ENCODE results near the gene FLT1.

The FLT1 gene

DNA sequence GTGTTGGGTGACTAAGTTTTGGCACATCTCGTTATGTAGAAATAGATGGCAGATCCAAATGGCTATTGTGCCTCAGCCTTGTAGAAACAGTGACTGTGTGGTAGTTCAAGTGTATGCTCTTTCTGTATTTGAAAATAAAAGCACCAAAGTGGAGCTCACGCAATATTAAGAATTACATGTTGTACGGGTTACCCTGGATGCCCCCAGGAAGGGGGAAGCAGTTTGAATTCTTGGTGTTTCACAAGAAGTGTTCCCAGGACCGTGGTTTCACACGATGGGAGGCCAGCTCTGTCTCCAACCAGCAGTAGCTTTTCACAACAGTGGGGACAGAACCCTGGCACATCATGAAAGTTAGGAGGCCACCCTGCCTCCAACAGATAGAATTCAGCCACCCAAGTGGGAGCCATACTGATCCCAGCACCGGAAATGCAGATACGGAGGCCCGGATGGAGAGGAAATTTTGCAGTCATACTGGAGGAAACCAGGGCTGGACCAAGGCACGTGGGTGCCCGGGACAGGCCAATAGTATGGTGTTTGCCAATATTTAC, 8.9 kb downstream of the FLT1 start:
- DNase-seq: no peak

DNA sequence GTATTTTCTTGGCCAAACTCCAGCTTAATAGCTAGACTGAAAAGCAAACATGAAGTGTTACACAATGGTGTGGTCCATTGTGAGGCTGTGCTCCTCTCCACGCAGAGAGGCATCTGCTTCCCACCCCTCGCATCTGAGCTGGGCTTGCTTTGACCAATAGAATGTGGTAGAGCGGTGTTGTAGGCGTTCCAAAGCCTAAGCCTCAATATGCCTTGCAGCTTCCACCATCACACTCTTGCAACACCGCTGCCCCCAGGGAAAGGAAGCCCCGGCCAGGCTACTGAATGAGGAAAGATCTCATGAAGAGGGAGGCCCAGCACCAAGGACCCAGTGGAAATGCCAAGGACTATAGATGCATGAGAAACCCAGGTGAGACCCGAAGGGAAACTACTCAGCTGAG, 9.4 kb downstream of the FLT1 start:
- DNase-seq: no peak

DNA sequence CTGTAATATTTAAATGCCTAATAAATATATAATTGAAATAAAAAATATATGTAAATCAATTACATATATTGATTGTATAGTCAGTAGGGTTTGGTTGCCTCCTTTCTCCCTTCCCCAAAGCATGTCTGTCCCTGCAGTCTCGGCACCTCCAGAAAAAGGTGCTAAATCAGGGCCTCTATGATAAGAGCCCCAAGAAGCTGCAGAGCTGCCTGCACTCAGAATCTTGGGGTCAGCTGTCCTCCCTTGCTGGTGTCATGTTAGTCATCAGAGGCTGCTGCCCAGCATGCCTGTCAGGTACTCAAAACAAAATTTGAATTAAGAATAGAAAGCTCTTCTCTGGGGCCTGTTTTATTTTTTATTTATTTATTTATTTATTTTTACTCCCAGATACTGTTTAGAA, 9.8 kb downstream of the FLT1 start:
- no peak for DNase-seq

DNA sequence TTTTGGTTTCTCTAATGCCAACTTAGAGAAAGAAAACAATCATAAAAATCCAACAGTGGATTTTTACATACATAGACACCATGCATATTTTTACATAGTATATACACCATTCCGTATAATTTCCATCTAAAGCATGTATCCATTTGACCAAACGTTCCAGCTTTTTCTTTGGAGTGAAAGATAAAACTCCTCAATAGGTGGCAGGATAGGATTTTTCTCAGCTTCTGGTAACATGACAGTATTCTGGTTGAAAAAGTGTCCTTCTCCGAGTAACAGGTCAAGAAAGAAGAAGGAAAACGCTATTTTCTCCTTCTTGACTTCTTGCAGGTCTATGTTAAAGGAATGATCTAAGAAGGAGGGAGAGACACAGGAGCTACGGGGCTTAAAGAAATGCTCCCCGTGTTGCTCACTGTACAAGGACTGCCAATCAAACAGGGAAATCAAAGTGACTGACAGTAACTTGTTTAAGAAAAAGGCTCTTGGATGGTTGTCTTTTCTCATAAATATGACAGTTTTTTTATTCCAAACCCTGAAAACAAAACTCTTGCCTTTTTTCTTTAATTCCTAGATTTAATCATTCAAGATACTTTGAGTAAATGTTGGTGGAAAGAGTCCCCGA, 11.5 kb downstream of the FLT1 start:
- no peak for DNase-seq

DNA sequence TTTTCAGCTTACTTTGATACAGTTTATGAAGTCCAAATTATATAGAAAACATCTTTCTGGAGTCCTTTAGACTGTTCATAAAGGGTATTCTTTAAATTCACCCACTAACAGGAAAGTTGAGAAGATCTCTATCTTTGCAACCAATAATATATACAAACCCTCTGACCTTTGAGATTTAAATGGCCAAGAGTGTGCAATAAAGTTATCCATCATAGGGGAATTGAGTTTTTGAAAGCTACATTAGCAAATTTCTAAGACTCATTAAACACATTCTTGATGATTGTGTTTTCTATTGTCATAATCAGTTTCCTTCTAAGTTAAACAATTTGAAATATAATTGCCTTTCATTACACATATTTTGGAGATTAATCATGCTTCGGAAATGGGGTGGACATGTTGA, 15.9 kb downstream of the FLT1 start:
- no peak for DNase-seq

DNA sequence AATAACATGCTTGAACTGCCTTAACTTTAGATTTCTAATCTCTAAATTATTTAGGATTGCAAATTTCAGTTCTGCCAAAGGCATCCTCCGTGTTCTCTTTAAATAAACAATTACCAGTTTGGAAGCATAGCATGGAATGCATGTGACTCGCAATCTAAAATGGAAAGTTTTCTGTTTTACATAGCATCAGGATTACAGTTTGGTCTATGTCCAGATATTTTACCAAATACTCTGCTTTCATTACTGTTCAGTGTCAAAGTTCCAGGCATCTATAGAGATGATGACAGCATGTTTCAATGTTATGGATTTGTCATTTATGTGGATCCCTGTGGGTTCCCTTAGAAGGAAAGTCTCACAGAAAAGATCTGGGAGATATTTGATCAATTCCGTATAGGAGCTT, 16.8 kb downstream of the FLT1 start:
- no peak for DNase-seq

DNA sequence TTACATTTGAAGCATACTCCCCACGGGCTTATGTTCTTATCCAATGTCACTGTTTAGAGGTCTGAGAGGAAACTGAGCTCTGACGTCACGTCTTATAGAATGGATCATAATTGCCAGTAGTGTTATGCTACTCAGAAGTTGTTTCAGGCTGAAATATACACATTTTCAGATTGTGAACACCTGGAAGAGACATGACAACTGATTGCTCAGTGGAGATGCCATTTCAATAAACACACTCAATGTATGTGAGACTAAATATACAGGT, 17.3 kb downstream of the FLT1 start:
- no peak for DNase-seq

DNA sequence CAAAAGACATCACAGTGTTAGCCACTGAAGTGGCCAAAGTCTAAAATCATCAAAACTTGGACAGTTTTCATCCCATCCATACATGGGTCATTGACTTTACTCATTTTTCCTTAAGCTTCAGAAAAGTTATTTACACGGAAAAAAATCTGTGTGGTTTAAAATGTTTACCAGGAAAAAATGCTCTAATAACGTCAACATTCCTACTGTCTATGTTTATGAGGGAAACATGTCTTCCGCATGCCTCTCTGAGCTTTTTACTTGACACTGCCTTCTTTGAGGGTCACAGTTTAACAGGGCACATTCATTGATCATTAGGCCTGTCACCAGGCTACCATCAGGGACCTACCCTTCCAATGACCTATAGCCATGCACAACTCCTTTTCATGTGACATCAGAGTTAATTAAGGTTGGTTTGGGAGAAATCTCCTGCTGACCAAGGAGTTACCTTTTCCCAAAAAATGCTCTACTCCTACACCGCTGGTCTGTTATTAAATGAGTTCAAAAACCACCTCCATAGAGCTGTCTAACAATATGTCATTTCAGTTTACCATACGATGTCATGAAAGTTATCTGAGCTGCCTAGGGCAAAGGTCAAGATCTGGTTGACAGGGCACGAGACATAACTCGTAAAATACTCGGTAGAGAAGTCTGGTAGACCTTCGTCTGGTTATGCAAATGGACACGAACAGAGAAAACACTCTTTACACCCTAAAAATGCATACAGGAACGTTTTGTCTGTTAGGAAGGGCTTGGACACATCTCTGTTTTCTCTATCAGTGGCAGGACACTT, 17.8 kb downstream of the FLT1 start:
- no peak for DNase-seq

DNA sequence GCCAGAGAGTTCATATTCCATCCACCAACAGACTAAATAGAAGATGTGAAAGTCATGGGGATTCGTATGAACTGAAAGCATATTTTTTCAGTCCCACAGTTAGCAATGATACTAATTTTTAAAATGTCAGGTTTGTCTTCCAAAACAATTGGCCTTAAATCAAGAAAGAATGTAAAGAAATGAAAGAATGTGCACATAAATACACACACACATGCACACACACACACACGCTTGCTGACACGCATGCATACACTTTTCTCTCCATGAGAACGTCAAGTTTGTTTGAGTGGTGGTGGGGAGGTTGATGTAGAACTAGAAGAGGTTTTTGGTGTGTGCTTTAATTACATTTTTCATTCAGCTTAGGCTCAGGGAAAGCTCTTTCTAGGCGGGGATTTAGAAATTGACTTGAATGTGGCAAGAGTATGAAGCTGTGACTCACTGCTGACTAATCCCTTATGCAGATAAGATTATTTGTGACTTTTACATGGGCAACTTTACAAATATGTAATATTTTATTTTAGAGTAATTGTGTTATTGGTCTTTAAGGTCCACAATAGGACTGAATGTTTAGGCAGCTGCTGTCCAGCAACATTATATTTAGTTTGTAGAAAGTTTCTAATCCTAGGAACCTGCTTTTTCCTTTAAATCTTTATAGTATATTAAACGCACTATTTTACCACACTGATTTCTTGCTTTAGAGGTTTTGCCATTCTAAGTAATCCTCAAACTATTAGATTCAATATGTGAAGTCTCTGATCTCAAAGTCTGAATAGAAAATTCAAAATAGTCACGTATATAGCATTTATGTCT, 18.8 kb downstream of the FLT1 start:
- no peak for DNase-seq

DNA sequence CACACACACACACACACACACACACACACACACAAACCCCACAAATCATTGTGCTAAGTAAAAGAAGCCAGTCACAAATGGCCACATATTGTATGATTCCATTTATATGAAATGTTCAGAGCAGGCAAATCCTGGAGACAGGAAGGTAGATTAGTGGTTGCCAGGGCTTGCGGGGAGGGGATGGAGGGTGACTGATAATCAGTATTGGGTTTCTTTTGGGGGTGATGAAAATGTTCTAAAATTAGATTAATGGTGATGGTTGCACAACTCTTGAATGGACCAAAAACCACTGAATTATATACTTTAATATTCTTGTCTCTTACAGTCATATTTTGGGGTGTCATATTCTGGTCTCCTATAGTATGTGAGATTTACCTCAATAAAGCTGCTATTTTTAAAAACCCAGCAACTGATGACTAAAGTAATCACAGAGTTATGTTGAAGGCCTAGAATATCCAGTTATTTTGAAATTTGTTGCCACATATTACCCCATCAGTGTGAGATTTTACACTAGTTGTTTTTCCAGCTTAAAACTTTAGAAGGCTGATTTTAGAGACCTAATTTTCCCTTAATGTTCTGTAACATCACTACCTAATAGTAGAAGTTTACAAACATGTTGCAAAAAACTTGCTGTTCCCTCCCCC, 20.3 kb downstream of the FLT1 start:
- no peak for DNase-seq

DNA sequence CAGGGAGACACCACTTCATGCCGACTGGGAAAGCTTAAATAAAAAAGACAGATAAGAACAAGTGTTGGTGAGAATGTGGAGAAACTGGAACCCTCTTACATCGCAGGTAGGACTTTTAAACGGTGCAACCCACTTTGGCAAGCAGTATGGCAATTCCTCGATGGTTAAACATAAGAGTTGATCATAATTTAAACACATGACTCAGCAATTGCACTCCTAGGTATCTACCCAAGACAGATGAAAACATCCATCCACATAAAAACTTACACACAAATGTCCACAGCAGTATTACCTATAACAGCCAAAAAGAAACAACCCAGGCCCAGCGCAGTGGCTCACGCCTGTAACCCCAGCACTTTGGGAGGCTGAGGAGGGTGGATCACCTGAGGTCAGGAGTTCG, 21.9 kb downstream of the FLT1 start:
- no peak for DNase-seq

DNA sequence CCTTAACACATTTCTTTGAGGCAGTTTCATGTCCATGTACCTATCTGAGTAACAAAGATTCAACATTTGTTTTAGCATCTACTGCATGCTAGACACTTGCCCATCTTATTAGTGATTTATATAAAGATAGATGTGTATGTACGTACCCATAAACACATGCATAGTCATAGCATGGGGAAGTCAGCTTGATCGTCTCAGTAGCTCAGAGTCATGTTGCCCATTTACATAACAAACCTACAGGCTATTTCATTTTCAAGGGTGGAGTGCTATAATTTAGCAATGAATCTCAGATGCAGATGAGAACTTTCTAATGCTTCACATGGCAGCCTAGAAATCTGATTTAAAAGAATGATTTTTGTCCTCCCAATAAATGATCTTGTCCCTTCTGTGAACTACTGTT, 23.5 kb downstream of the FLT1 start:
- DNase-seq: no peak

DNA sequence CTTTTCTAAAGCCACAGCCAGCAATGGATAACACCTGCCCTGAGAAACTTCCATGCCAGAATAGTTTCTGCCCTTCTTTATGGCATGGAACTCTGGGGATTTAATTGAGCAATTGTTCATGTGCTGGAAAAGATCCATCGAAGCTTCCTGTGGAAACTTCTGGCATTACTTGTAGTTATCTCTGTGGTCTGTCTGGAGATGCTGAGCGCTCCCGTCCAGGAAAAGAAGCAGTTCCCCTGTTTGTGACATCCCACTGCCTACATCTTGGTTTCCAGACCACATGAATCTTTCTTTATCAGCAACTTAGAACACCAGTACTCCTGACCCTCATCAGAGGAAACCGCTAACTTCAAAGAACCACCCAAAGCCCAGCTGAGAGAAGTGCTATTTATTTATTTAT, 24.6 kb downstream of the FLT1 start:
- no peak for DNase-seq

DNA sequence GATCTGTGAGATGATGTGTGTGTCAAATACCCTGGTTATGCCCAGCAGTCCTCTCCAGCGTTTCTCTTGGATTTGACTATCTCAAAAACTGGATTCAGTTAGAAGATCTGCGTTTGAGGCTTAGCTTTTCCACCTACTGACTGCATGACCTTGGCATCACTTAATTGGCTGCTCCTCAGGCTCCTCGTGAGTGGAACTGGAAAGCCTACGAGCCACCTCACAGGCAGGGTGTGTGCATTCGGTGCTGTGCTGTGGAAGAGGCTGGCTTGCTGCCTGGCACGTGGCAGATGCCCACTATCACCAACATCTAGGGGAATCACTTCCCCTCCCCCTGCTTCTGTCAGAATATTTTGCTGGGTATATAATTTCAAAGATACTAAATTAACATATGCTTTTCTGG, 25.6 kb downstream of the FLT1 start:
- no peak for DNase-seq

DNA sequence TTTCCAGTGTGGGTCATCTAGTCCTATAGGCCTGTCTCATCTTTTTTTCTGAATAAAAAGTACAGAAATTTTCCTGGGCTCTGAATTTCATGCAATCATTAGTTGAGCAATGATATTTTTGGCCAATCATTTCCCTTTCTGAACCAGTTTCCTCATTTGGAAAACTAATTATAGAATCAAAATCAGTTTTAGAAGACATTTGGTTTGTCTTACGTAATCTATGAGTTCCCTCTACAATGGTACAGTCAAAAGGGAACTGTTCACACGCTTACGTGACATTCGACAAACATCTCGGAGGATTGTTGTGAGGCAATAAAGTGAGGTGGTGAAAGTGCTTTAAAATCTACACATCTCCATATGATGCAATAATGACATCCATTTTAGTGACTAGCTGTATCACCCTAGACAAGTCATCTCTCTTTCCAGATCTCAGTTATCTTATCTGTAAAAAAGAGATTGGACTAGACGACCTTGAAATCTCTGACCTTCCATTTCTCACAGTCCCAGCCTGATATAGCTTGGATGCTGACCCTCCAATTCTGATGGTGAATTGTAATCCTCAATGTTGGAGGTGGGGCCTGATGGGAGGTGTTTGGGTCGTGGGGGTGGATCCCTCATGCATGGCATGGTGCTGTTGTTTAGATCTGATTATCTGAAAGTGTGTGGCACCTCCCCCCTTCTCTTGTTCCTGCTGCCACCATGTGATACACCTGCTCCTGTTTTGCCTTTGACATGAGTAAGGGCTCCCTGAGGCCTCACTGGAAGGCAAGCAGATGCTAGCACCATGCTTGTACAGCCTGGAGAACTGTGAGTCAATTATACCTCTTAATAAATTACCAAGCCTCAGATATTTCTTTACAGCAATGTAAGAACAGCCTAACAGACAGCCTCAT, 26.7 kb downstream of the FLT1 start:
- DNase-seq: no peak

DNA sequence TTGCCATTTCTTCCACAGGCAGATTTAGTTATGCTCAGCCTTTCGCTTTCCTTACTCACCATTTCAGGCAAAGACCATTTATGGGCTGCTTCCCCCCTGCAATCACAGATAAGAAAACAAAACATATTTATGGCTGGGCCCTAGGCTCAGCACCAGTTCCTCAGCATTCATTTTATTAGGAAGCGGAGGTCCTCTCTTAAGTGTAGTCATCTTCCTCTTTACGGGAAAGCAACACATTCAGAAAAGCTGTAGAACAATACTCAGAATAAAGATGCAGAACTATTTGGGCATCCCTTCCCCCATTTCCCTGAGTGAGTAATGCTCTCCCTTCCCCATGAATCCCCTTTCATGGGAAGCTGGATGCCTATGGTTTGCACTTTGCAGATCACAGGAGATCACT, 27.9 kb downstream of the FLT1 start:
- DNase-seq: no peak

DNA sequence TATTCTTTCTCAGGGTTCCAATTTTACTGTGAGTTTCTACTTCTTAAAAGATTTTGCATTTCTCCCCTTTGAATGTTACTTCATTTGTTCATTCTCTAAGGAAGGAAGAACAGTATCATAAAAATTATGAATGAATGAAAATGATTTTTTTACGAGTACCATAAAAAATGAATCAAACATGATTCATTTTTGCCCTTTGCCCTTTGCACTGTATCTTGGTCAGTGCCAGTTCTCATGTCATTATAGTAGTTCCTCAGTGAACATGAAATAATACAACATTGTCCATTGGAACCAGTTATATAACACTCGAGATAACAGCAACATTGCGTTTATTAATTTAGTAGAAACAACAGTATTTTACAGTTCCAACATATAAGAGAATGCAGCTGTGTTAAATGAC, 28.8 kb downstream of the FLT1 start:
- DNase-seq: no peak

DNA sequence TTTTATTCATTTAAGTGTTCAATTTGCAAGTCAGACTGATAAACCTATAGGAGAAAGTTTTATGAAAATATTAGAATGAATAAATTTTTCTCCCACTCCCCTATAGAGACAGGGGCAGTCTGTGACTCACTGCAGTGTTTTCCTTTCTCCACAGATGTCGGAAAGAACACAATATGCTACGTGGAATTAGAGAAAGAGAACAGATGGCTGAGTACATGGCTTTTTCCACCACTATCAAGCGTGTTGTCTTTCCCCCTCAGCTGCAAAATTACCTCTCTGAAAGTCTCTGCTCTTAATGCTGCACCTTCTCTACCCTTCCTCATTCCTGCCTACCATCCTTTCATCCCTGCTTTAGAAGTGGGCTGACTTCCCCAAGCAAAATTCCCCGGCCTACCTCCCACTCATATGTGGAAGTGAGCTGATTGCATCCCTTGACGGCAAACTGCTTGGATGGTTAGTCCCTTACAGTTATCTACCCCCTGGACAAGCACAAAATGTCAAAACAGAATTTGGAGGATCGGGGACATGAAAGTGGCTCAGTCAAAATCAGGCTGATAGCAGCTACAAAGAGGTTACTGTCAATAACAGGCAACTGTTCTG, 30.0 kb downstream of the FLT1 start:
- DNase-seq: no peak

DNA sequence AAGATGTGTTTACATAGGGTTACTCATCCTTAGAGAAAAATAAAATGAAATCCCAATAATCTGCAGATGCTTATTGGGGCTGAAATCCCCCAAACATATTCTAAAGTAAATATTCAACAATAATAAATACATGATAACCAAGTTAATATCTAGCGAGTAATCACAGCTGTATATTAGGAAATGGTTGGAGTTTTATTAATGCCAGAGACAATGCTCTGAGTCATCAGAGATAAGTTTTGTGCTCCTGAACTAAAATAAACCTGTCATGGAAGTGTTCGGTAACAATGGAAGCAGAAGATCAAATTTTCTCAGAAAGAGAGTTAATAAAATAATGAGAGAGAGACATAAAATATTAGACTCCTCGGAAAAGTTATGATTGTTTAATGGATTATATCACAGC, 31.4 kb downstream of the FLT1 start:
- no peak for DNase-seq

DNA sequence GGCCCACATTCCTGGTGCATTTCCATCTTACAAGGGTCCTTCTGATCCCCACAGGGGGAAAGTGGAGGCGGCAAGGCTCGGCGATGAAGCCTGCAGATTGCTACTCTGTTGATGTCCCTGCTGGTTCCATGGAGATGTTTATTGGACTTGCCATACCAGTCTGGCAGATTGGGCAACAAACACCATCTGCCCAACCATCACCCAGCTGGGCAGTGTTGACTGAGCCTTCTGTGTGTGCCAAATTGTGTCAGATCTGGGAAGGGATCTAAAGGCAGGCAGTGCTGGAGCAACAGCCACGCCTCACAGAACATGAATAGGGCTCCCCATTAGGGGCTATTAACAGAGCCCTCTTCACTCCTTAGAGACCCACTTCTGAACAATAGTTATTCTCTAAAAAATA, 35.0 kb downstream of the FLT1 start:
- no peak for DNase-seq

DNA sequence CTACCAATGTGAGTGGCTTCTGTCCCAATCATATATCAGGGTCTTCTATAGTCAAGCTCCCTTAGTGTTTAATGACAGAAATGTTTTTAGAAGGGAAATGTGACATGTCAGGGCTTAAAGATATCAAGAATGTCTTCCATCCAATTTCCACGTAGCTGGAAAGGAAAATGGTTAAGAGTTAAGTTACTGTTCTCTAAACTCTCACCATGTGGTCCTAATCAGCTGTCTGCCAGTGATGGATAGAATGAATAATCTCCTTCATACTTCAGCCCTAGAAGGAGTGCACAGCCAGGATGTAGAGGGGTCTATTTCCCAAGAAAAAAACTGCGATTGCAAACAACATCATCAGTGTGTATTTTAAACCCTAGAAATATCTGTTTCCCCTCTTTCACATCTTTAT, 36.3 kb downstream of the FLT1 start:
- no peak for DNase-seq

DNA sequence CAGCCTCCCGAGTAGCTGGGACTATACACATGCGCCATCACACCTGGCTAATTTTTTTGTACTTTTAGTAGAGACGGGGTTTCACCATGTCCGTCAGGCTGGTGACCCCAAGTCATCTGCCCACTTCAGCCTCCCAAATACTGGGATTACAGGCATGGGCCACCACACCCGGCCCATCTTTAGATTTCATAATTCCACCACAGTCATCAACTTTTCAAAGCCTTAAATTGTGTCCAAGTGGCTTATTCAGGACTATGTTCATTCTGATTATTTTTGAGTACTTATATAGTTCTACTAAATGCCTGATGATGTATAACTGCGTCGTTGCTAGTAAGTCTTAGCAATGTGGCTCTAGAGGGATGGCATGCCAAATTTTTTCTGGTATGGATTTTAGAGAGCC, 36.9 kb downstream of the FLT1 start:
- no peak for DNase-seq
